ENCODE data around the gene PPP1R8. TPM values are rescaled to one million over a fixed set of nuclear protein-coding genes. Genes with fewer than 3 reads are reported as not detected.

The PPP1R8 gene
- total and polyA plus RNA-seq, 9 of the 15 experiments (the other 6 are each of a cell fraction or from before 2014, with no cell fraction given), result 16.2 to 107 (median 75.3) TPM

DNA sequence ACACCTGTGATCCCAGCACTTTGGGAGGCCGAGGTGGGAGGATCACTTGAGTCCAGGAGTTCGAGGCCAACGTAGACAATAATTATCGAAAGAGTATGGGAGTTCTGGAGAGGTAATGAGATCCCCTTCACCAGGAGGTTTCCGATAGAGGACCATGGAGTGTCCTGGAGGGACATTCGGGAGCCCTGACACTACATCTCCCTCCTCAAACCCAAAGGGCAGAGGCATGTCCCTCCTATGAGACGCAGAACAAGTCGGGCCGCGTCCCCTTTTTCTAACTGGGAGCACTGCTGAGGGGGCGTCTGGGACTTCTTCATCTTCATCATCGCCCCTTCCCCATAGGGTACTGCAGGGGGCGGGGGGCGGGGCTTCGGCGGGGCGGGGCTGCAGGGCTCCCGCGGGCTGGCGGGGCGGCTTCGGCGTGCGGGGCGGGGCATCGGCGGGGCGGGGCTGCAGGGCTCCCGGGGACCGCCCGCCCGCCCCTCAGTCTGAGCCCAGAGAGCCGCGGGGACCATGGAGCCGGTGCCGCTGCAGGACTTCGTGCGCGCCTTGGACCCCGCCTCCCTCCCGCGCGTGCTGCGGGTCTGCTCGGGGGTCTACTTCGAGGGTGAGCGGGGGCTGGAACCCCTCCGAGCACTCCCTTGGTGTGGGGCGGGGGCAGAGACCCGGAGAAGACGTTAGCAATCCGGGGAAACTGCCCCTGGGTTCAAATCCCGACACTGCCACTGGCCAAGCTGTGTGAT lies 41.6 kb downstream of the PPP1R8 start, which contains the start of gene THEMIS2 (continued):
- TF ChIP-seq, protein P1, sequence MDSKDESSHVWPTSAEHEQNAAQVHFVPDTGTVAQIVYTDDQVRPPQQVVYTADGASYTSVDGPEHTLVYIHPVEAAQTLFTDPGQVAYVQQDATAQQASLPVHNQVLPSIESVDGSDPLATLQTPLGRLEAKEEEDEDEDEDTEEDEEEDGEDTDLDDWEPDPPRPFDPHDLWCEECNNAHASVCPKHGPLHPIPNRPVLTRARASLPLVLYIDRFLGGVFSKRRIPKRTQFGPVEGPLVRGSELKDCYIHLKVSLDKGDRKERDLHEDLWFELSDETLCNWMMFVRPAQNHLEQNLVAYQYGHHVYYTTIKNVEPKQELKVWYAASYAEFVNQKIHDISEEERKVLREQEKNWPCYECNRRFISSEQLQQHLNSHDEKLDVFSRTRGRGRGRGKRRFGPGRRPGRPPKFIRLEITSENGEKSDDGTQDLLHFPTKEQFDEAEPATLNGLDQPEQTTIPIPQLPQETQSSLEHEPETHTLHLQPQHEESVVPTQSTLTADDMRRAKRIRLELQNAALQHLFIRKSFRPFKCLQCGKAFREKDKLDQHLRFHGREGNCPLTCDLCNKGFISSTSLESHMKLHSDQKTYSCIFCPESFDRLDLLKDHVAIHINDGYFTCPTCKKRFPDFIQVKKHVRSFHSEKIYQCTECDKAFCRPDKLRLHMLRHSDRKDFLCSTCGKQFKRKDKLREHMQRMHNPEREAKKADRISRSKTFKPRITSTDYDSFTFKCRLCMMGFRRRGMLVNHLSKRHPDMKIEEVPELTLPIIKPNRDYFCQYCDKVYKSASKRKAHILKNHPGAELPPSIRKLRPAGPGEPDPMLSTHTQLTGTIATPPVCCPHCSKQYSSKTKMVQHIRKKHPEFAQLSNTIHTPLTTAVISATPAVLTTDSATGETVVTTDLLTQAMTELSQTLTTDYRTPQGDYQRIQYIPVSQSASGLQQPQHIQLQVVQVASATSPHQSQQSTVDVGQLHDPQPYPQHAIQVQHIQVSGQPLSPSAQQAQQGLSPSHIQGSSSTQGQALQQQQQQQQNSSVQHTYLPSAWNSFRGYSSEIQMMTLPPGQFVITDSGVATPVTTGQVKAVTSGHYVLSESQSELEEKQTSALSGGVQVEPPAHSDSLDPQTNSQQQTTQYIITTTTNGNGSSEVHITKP (IDR thresholded peaks at IDR 0.05; ENCODE audit: partially characterized antibody), result no peak
- peak; percentile 38 for TF ChIP-seq KDM5B (IDR thresholded peaks at IDR 0.05; ENCODE audit: insufficient replicate concordance, low read depth, low read length)
- 0 out of 2 replicates have a peak, but pooled peaks have one; percentile 35 for TF ChIP-seq ZNF143 (CRISPR knock-in tag; IDR thresholded peaks at IDR 0.05)
- TF ChIP-seq, protein P2, sequence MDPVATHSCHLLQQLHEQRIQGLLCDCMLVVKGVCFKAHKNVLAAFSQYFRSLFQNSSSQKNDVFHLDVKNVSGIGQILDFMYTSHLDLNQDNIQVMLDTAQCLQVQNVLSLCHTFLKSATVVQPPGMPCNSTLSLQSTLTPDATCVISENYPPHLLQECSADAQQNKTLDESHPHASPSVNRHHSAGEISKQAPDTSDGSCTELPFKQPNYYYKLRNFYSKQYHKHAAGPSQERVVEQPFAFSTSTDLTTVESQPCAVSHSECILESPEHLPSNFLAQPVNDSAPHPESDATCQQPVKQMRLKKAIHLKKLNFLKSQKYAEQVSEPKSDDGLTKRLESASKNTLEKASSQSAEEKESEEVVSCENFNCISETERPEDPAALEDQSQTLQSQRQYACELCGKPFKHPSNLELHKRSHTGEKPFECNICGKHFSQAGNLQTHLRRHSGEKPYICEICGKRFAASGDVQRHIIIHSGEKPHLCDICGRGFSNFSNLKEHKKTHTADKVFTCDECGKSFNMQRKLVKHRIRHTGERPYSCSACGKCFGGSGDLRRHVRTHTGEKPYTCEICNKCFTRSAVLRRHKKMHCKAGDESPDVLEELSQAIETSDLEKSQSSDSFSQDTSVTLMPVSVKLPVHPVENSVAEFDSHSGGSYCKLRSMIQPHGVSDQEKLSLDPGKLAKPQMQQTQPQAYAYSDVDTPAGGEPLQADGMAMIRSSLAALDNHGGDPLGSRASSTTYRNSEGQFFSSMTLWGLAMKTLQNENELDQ (CRISPR knock-in tag; IDR thresholded peaks at IDR 0.05; ENCODE audit: borderline replicate concordance), result no peak

All from K562 (cell line).